Urinary bladder (tissue), 4 donors: ENCODE results near the gene RORB. TPM values are rescaled to one million over a fixed set of nuclear protein-coding genes. Genes with fewer than 3 reads are reported as not detected.

Source experiments
- DNase-seq: peaks from one replicate; pipeline ENCODE4 v3.0.0-alpha.2; 2015; ENCODE audit errors: extremely low spot score
- H3K27ac ChIP-seq: one replicate; pipeline ENCODE4 v1.5.1; 2013; ENCODE audit warnings: low read depth, mild to moderate bottlenecking, moderate library complexity
- H3K36me3 ChIP-seq: one replicate; pipeline ENCODE4 v1.6.1; 2013; ENCODE audit warnings: mild to moderate bottlenecking, moderate library complexity; ENCODE audit not compliant: insufficient read depth
- H3K4me1 ChIP-seq: one replicate; pipeline ENCODE4 v1.6.1; 2013; ENCODE audit warnings: mild to moderate bottlenecking, moderate library complexity; ENCODE audit not compliant: insufficient read depth
- H3K4me3 ChIP-seq: one replicate; pipeline ENCODE4 v1.5.1; 2013; ENCODE audit warnings: low read depth, low read length
- WGBS: extraction: QIAGEN DNeasy Blood & Tissue Kit; methylation state at CpG from one replicate; pipeline ENCODE4 v1.1.7; 2013; 5-methylcytosine and 5-hydroxymethylcytosine counted together
- polyA plus RNA-seq: library from polyadenylated mRNA; stranded (reverse); fragments of 200-250 nt; gene quantifications from one replicate; pipeline ENCODE4 v1.2.3, GENCODE V29; 2013
- total RNA-seq: library from RNA; depleted of rRNA; stranded (reverse); fragments of >200 nt; gene quantifications from one replicate; pipeline ENCODE4 v1.2.3, GENCODE V29; 2014
- donor health status: healthy with polysubstance abuse.
- donor health status: healthy.

RORB gene
- total and polyA plus RNA-seq, 2 donors = 0.13 to 0.74 TPM

- peak overlapping the region; percentile 70 for H3K4me3 ChIP-seq
- 2% methylated on average over 19 of the region's 19 CpGs for whole genome bisulfite sequencing
- no peak overlapping the region for H3K27ac ChIP-seq
- no peaks in the 10 kb centered on the region for H3K36me3 ChIP-seq
- H3K4me1 ChIP-seq = no peaks in the 10 kb centered on the region
- no peak for DNase-seq
Observed at GRCh38 chr9:74499111-74499601, 2.0 kb downstream of the RORB start.

GRCh38 chr9:74499770-74500583 is 2.8 kb downstream of the RORB start:
- 4% methylated on average over 32 of the region's 32 CpGs for WGBS
- H3K27ac ChIP-seq = peak overlapping the region; percentile 44

GRCh38 chr9:74500584-74500924 is 3.4 kb downstream of the RORB start:
- DNase-seq = no peak
- Histone ChIP-seq H3K4me3 (peak overlapping the region; percentile 70), H3K36me3 (no peaks in the 10 kb centered on the region), H3K4me1 (no peaks in the 10 kb centered on the region), H3K27ac (peak overlapping the region; percentile 44)
- WGBS = 6% methylated on average over 14 of the region's 14 CpGs

More at GRCh38 chr9:74499770-74500583, 2.8 kb downstream of the RORB start:
- Histone ChIP-seq H3K36me3 (no peaks in the 10 kb centered on the region), H3K4me1 (no peaks in the 10 kb centered on the region), H3K4me3 (peak overlapping the region; percentile 70)
- DNase-seq = no peak

GRCh38 chr9:74501570-74501969 is 4.4 kb downstream of the RORB start:
- DNase-seq = no peak
- Histone ChIP-seq H3K36me3 (no peaks in the 10 kb centered on the region), H3K4me1 (no peaks in the 10 kb centered on the region), H3K4me3 (no peak overlapping the region), H3K27ac (no peak overlapping the region)
- WGBS = 58% methylated on average over 2 of the region's 2 CpGs

- Histone ChIP-seq H3K27ac (no peak overlapping the region), H3K36me3 (no peaks in the 10 kb centered on the region), H3K4me3 (no peak overlapping the region), H3K4me1 (no peaks in the 10 kb centered on the region)
- DNase-seq = no peak
- WGBS = 47% methylated on average over 4 of the region's 4 CpGs
Observed at GRCh38 chr9:74503219-74503618, 6.1 kb downstream of the RORB start.

- Histone ChIP-seq H3K36me3 (no peaks in the 10 kb centered on the region), H3K27ac (no peak overlapping the region), H3K4me1 (no peaks in the 10 kb centered on the region), H3K4me3 (no peak overlapping the region)
- 84% methylated on average over 3 of the region's 3 CpGs for WGBS
- DNase-seq = no peak
Observed at GRCh38 chr9:74503666-74504065, 6.5 kb downstream of the RORB start.

- no peak for DNase-seq
- WGBS = 89% methylated on average over 2 of the region's 2 CpGs
- H3K27ac ChIP-seq = no peak overlapping the region
- H3K4me1 ChIP-seq = no peaks in the 10 kb centered on the region
- no peaks in the 10 kb centered on the region for H3K36me3 ChIP-seq
- no peak overlapping the region for H3K4me3 ChIP-seq
Observed at GRCh38 chr9:74511333-74511732, 14.2 kb downstream of the RORB start.

GRCh38 chr9:74512416-74512815 is 15.3 kb downstream of the RORB start:
- 81% methylated on average over 1 of the region's 1 CpG for WGBS
- no peak overlapping the region for H3K4me3 ChIP-seq
- DNase-seq = no peak

DNA sequence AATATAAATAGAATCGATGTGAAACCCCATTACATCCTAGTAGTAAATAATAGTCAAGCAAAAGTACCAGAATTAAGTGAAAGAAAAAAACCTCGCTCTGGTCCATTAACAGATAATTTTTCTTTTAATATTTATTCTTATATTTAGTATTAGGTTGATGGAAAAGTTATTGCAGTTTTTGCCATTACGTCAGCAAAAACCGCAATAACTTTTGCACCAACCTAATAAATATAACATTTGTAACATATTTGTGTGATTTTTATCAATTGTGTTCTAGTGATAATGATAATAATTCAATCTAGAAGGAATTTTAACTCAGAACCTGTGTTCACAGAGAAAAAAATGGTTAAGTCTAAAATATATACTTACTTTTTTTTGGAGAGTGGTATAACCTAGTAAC is 16.1 kb downstream of the RORB start:
- DNase-seq = no peak
- Histone ChIP-seq H3K4me1 (no peaks in the 10 kb centered on the region), H3K27ac (no peak overlapping the region), H3K4me3 (no peak overlapping the region), H3K36me3 (no peaks in the 10 kb centered on the region)
- 90% methylated on average over 4 of the region's 4 CpGs for WGBS

More at GRCh38 chr9:74512416-74512815, 15.3 kb downstream of the RORB start:
- Histone ChIP-seq H3K36me3 (no peaks in the 10 kb centered on the region), H3K27ac (no peak overlapping the region), H3K4me1 (no peaks in the 10 kb centered on the region)

GRCh38 chr9:74517188-74517587 is 20.1 kb downstream of the RORB start:
- no peaks in the 10 kb centered on the region for H3K36me3 ChIP-seq
- H3K4me3 ChIP-seq = no peak overlapping the region
- WGBS = 86% methylated on average over 4 of the region's 4 CpGs
- H3K27ac ChIP-seq = no peak overlapping the region
- no peaks in the 10 kb centered on the region for H3K4me1 ChIP-seq
- DNase-seq = no peak

DNA sequence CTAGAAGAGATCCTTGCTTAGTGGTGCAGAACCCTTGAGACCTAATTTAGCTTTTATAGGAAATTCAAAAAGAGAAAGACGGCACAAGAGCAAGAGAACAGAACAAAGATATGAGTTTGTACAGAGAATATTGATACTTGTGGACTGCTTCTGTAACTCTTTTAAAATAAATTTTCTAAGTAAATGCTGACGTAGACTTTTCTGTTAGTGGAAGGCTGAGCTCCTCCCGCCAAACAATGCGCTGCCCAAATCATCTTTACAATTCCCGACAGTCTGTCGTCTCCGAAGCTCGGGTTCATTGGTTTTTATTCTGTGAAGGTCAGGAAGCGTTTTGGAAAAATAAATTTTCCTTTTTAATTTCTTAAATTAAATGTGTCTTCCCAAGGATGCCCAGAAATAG is 22.3 kb downstream of the RORB start:
- Histone ChIP-seq H3K27ac (no peak overlapping the region), H3K4me3 (no peak overlapping the region), H3K36me3 (no peaks in the 10 kb centered on the region), H3K4me1 (no peaks in the 10 kb centered on the region)
- WGBS = 89% methylated on average over 9 of the region's 9 CpGs
- no peak for DNase-seq

DNA sequence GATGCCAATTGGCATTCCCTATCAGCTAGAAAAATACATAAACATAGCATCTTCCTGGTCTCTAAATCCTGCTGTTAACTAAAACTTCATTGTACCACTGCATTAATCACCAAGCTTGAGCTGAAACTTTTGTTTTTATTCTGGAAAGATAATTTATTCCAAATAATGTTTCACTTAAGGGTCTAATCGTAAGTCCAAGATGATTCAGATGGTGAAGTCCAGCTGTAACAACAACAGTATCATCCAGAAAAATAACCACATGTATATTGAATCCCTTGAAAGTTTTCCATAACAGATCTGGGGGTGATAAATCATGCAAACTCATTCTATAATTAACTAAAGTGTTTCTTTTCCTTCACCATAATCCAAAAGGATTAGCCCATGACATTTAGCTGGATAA is 23.9 kb downstream of the RORB start:
- WGBS = 34% methylated on average over 1 of the region's 1 CpG
- no peak for DNase-seq
- H3K27ac ChIP-seq = no peak overlapping the region
- H3K36me3 ChIP-seq = no peaks in the 10 kb centered on the region
- H3K4me3 ChIP-seq = no peak overlapping the region
- no peaks in the 10 kb centered on the region for H3K4me1 ChIP-seq

DNA sequence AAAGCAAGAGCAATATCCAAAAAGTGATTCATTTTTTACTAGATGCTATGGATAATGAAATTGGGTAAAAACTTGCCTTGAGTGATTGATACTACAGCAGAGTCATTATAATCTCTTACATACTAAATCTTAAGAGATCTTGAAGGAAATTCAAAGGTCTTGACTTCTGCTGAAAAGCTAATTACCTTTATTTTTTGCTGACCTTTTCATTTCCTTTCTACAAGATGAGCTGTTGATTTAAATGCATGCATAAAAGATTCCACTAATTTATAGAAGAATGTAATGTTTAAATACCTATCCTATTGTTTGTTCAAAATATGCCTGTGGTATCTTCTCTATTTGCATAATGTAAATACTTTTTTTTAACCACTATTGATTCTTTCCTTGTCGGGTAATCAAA is 27.2 kb downstream of the RORB start:
- WGBS = 56% methylated on average over 1 of the region's 1 CpG
- DNase-seq = no peak
- no peaks in the 10 kb centered on the region for H3K36me3 ChIP-seq
- no peaks in the 10 kb centered on the region for H3K4me1 ChIP-seq
- no peak overlapping the region for H3K4me3 ChIP-seq
- H3K27ac ChIP-seq = no peak overlapping the region

GRCh38 chr9:74526215-74526614 is 29.1 kb downstream of the RORB start:
- no peak overlapping the region for H3K4me3 ChIP-seq
- no peaks in the 10 kb centered on the region for H3K36me3 ChIP-seq
- H3K4me1 ChIP-seq = no peaks in the 10 kb centered on the region
- WGBS = 56% methylated on average over 2 of the region's 2 CpGs
- no peak for DNase-seq
- H3K27ac ChIP-seq = no peak overlapping the region
